Fibroblast of mammary gland (primary cell): ENCODE results near the gene CASR.

Experiments used
- DNase-seq: peaks from one replicate; pipeline ENCODE4 v3.0.0-alpha.2; 2010; ENCODE audit warnings: low read depth
- H3K4me3 ChIP-seq: 2 replicates; pipeline ENCODE4 v1.5.1; 2011; ENCODE audit warnings: low read depth, mild to moderate bottlenecking, low read length, moderate library complexity; ENCODE audit not compliant: control insufficient read depth
- CTCF ChIP-seq: conservative IDR thresholded peaks from 2 replicates; pipeline ENCODE4 v1.5.1; 2011; ENCODE audit warnings: low read depth, low read length, inconsistent platforms; ENCODE audit not compliant: control insufficient read depth, insufficient read depth

Gene CASR

DNA sequence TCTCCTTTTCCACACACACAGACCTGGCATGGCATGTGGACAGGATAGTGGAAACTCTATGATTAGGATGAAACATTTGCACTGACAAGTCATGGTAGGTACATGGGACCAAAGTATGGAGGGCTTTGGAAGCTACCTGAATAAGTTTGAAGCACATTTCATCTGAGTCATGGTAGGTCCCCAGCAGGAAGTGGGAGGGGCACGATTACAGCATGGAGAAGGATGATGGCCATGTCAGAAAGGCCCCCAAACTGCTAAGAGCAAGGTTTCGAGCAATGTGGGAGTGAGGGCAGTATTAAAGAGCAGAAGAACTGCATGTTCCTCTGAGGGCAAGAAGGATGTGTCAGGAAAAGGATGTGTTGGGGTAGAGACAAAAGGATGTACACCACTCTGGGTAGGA, 90.0 kb downstream of the CASR start:
- no peak overlapping the region for H3K4me3 ChIP-seq
- DNase-seq = no peak
- TF ChIP-seq CTCF = no peak

GRCh38 chr3:122281891-122282290, 98.4 kb downstream of the CASR start:
- no peak for TF ChIP-seq CTCF
- no peak for DNase-seq
- no peak overlapping the region for H3K4me3 ChIP-seq

GRCh38 chr3:122283796-122284445, 100.5 kb downstream of the CASR start:
- H3K4me3 ChIP-seq = no peak overlapping the region
- no peak for TF ChIP-seq CTCF
- no peak for DNase-seq

- DNase-seq = no peak
- TF ChIP-seq CTCF = no peak
- no peak overlapping the region for H3K4me3 ChIP-seq
Observed at GRCh38 chr3:122284486-122284885, 101.0 kb downstream of the CASR start.

DNA sequence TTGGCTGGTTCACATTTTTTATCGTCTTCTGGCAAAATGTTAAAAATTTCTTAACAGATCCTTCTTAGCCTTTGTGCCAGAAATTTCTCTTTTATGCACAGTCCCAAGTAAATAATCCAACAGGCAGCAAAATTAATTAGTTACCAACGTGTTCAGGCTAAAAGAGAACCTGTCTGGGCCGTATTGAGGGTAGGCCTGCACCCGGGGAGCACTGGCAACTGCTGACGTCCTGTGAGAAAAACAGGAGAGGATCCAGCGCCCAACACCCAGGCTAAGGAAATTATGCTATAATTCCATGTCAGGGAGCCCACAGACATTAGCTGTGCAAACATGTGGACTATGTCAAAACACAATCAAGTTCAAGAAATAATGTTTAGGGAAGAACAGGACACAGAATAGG, 110.9 kb downstream of the CASR start:
- TF ChIP-seq CTCF = no peak
- no peak overlapping the region for H3K4me3 ChIP-seq
- DNase-seq = no peak

DNA sequence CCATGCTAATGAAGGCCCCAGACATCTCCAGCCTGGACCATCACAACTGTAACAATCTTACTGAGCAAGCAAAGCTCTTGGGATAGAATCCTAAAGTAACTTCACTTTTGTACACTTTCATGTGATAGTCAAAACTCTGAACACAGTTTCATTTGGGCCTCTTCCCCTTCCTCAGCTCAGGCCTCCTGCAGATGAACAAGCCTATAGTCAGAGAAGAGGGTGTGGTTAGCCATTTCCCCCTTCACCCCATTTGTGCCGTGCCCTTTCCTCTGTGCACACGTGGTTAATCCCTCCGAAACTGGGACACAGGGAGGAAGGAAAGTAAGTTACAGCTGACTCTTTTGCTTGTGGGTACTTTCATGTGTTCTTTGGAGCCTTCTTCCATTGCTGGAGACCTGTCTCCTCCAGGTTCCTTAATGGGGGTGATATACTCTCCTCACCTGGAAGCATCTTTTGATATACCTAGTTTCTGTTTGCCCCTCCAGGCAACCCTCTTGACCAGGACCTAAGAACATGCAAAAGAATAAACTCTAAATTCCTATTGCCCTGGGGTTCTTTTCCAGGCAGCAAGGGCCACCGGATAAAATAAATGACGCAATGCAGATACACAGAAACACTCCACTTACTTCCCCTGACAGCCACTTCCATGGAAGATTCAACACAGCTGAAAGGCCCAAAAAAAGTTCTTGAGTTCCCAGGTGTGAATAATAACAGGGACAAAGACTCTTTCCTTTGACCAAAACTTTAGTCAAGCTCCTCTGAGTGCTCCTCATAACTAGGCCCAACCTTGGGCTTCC, 112.0 kb downstream of the CASR start:
- DNase-seq = no peak
- no peak overlapping the region for H3K4me3 ChIP-seq

More for the DNA sequence above, 112.0 kb downstream of the CASR start:
- no peak for TF ChIP-seq CTCF
